ENCODE results near the gene BEND6.

BEND6 gene

GRCh38 chr6:56930846-56931245, 24.1 kb upstream of the BEND6 start:
- no peak overlapping the region for H3K27ac Mint-ChIP-seq
- no peaks in the 10 kb centered on the region for H3K36me3 Mint-ChIP-seq
- H3K27me3 Mint-ChIP-seq = peaks cover 4% of the 10 kb centered on the region
- H3K4me1 Mint-ChIP-seq (ENCODE audit: low read depth) = no peaks in the 10 kb centered on the region
- H3K4me3 Mint-ChIP-seq = no peak overlapping the region
- no peaks in the 10 kb centered on the region for H3K9me3 Mint-ChIP-seq (ENCODE audit: low read depth)

GRCh38 chr6:56932910-56933477, 21.9 kb upstream of the BEND6 start:
- H3K9me3 Mint-ChIP-seq (ENCODE audit: low read depth) = no peaks in the 10 kb centered on the region
- H3K4me1 Mint-ChIP-seq (ENCODE audit: low read depth) = no peaks in the 10 kb centered on the region
- no peak overlapping the region for H3K27ac Mint-ChIP-seq
- no peaks in the 10 kb centered on the region for H3K36me3 Mint-ChIP-seq
- peaks cover 2% of the 10 kb centered on the region for H3K27me3 Mint-ChIP-seq
- no peak overlapping the region for H3K4me3 Mint-ChIP-seq

GRCh38 chr6:56933650-56934049, 21.3 kb upstream of the BEND6 start:
- Mint-ChIP-seq H3K36me3 (no peaks in the 10 kb centered on the region), H3K27me3 (peaks cover 2% of the 10 kb centered on the region), H3K4me3 (no peak overlapping the region), H3K4me1 (ENCODE audit: low read depth) (peaks cover 3% of the 10 kb centered on the region), H3K27ac (no peak overlapping the region), H3K9me3 (ENCODE audit: low read depth) (no peaks in the 10 kb centered on the region)

GRCh38 chr6:56934876-56935275, 20.0 kb upstream of the BEND6 start:
- peaks cover 3% of the 10 kb centered on the region for H3K4me1 Mint-ChIP-seq (ENCODE audit: low read depth)
- H3K27ac Mint-ChIP-seq = no peak overlapping the region
- no peaks in the 10 kb centered on the region for H3K9me3 Mint-ChIP-seq (ENCODE audit: low read depth)
- H3K36me3 Mint-ChIP-seq = no peaks in the 10 kb centered on the region
- H3K4me3 Mint-ChIP-seq = no peak overlapping the region
- H3K27me3 Mint-ChIP-seq = peaks cover 2% of the 10 kb centered on the region

GRCh38 chr6:56936466-56936865, 18.4 kb upstream of the BEND6 start:
- Mint-ChIP-seq H3K9me3 (ENCODE audit: low read depth) (peaks cover 4% of the 10 kb centered on the region), H3K27ac (no peak overlapping the region)

GRCh38 chr6:56938649-56939191, 16.2 kb upstream of the BEND6 start:
- Mint-ChIP-seq H3K27ac (no peak overlapping the region), H3K4me1 (ENCODE audit: low read depth) (peaks cover 3% of the 10 kb centered on the region), H3K9me3 (ENCODE audit: low read depth) (peaks cover 4% of the 10 kb centered on the region), H3K36me3 (peaks cover 7% of the 10 kb centered on the region), H3K27me3 (peaks cover 2% of the 10 kb centered on the region), H3K4me3 (no peak overlapping the region)

More at GRCh38 chr6:56936466-56936865, 18.4 kb upstream of the BEND6 start:
- peaks cover 3% of the 10 kb centered on the region for H3K4me1 Mint-ChIP-seq (ENCODE audit: low read depth)
- peaks cover 2% of the 10 kb centered on the region for H3K27me3 Mint-ChIP-seq
- H3K4me3 Mint-ChIP-seq = no peak overlapping the region
- H3K36me3 Mint-ChIP-seq = peaks cover 4% of the 10 kb centered on the region

GRCh38 chr6:56940463-56940862, 14.4 kb upstream of the BEND6 start:
- Mint-ChIP-seq H3K4me3 (no peak overlapping the region), H3K36me3 (peaks cover 7% of the 10 kb centered on the region), H3K4me1 (ENCODE audit: low read depth) (peaks cover 3% of the 10 kb centered on the region), H3K9me3 (ENCODE audit: low read depth) (peaks cover 4% of the 10 kb centered on the region), H3K27ac (no peak overlapping the region), H3K27me3 (peaks cover 7% of the 10 kb centered on the region)

- peaks cover 4% of the 10 kb centered on the region for H3K9me3 Mint-ChIP-seq (ENCODE audit: low read depth)
- H3K27ac Mint-ChIP-seq = no peak overlapping the region
- peaks cover 3% of the 10 kb centered on the region for H3K4me1 Mint-ChIP-seq (ENCODE audit: low read depth)
- no peak overlapping the region for H3K4me3 Mint-ChIP-seq
- H3K27me3 Mint-ChIP-seq = peaks cover 7% of the 10 kb centered on the region
- peaks cover 7% of the 10 kb centered on the region for H3K36me3 Mint-ChIP-seq
Measured at GRCh38 chr6:56940977-56941376, 13.9 kb upstream of the BEND6 start.

- H3K9me3 Mint-ChIP-seq (ENCODE audit: low read depth) = peaks cover 4% of the 10 kb centered on the region
- no peaks in the 10 kb centered on the region for H3K4me1 Mint-ChIP-seq (ENCODE audit: low read depth)
- H3K4me3 Mint-ChIP-seq = no peak overlapping the region
- peaks cover 18% of the 10 kb centered on the region for H3K27me3 Mint-ChIP-seq
- peaks cover 7% of the 10 kb centered on the region for H3K36me3 Mint-ChIP-seq
- no peak overlapping the region for H3K27ac Mint-ChIP-seq
Measured at GRCh38 chr6:56944661-56945060, 10.2 kb upstream of the BEND6 start.

- Mint-ChIP-seq H3K27ac (no peak overlapping the region), H3K4me1 (ENCODE audit: low read depth) (peaks cover 3% of the 10 kb centered on the region), H3K36me3 (peaks cover 3% of the 10 kb centered on the region), H3K4me3 (no peak overlapping the region), H3K27me3 (peaks cover 21% of the 10 kb centered on the region), H3K9me3 (ENCODE audit: low read depth) (no peaks in the 10 kb centered on the region)
Measured at GRCh38 chr6:56946368-56946767, 8.5 kb upstream of the BEND6 start.

- H3K27ac Mint-ChIP-seq = no peak overlapping the region
- no peaks in the 10 kb centered on the region for H3K9me3 Mint-ChIP-seq (ENCODE audit: low read depth)
- peaks cover 23% of the 10 kb centered on the region for H3K27me3 Mint-ChIP-seq
Measured at GRCh38 chr6:56947924-56948323, 7.0 kb upstream of the BEND6 start.

GRCh38 chr6:56949265-56949664, 5.6 kb upstream of the BEND6 start:
- no peaks in the 10 kb centered on the region for H3K9me3 Mint-ChIP-seq (ENCODE audit: low read depth)
- H3K4me1 Mint-ChIP-seq (ENCODE audit: low read depth) = peaks cover 17% of the 10 kb centered on the region
- H3K4me3 Mint-ChIP-seq = no peak overlapping the region
- peaks cover 31% of the 10 kb centered on the region for H3K27me3 Mint-ChIP-seq
- H3K36me3 Mint-ChIP-seq = no peaks in the 10 kb centered on the region
- H3K27ac Mint-ChIP-seq = no peak overlapping the region

More at GRCh38 chr6:56947924-56948323, 7.0 kb upstream of the BEND6 start:
- Mint-ChIP-seq H3K36me3 (no peaks in the 10 kb centered on the region), H3K4me1 (ENCODE audit: low read depth) (peaks cover 3% of the 10 kb centered on the region), H3K4me3 (no peak overlapping the region)

GRCh38 chr6:56949925-56950495, 4.9 kb upstream of the BEND6 start:
- Mint-ChIP-seq H3K27ac (no peak overlapping the region), H3K4me1 (ENCODE audit: low read depth) (peaks cover 18% of the 10 kb centered on the region), H3K36me3 (no peaks in the 10 kb centered on the region), H3K9me3 (ENCODE audit: low read depth) (no peaks in the 10 kb centered on the region), H3K27me3 (peaks cover 29% of the 10 kb centered on the region), H3K4me3 (no peak overlapping the region)

- Mint-ChIP-seq H3K36me3 (no peaks in the 10 kb centered on the region), H3K4me3 (no peak overlapping the region), H3K4me1 (ENCODE audit: low read depth) (peaks cover 24% of the 10 kb centered on the region), H3K27me3 (peaks cover 34% of the 10 kb centered on the region), H3K27ac (no peak overlapping the region), H3K9me3 (ENCODE audit: low read depth) (no peaks in the 10 kb centered on the region)
Measured at GRCh38 chr6:56951049-56951831, 3.7 kb upstream of the BEND6 start.
